ACHN (cell line): ENCODE data around the gene HS6ST2.
"Not testable (repeated sequence)": the region's sequence is repeated elsewhere in the genome, so short reads cannot be mapped to it uniquely, and the experiment has no call there.

Source experiments
- DNase-seq: peaks from one replicate; pipeline ENCODE4 v3.0.0-alpha.2; 2015
- in situ Hi-C: cut with HindIII; loops from 2 replicates; pipeline ENCODE4 v1.10.0; 2017; ENCODE audit warnings: low sequenced_read_pairs, low pct_ligation_motif_present, low pct_unique_long_range_greater_than_20kb

HS6ST2 gene

GRCh38 chrX:132958091-132958703 is at the start of gene HS6ST2:
Gene HS6ST2, minus strand, starts transcription at chrX:132958629.
- in situ Hi-C loops: no loop called here
- DNase-seq: no peak

GRCh38 chrX:133007458-133007857 is 49.0 kb upstream of the HS6ST2 start:
- in situ Hi-C loops: no loop called here
- DNase-seq: no peak

- no peak for DNase-seq
- in situ Hi-C loops: no loop called here
These were observed 47.2 kb upstream of the HS6ST2 start for GRCh38 chrX:133005616-133006015.

GRCh38 chrX:133005042-133005441 is 46.6 kb upstream of the HS6ST2 start:
- in situ Hi-C loops: no loop called here
- peak; percentile 1 for DNase-seq

GRCh38 chrX:132999209-132999608 is 40.8 kb upstream of the HS6ST2 start:
- DNase-seq: no peak
- in situ Hi-C loops: no loop called here

GRCh38 chrX:132990835-132991234 is 32.4 kb upstream of the HS6ST2 start:
- DNase-seq: no peak
- in situ Hi-C loops: no loop called here

GRCh38 chrX:132986556-132986955 is 28.1 kb upstream of the HS6ST2 start:
- no peak for DNase-seq
- in situ Hi-C loops: no loop called here

- in situ Hi-C loops: no loop called here
- no peak for DNase-seq
These were observed 25.7 kb upstream of the HS6ST2 start for GRCh38 chrX:132984058-132984650.

- in situ Hi-C loops: no loop called here
- DNase-seq: no peak
These were observed 25.1 kb upstream of the HS6ST2 start for GRCh38 chrX:132983496-132983895.

- DNase-seq, in situ Hi-C loops: not testable (repeated sequence)
These were observed 21.6 kb upstream of the HS6ST2 start for GRCh38 chrX:132980035-132980434.

GRCh38 chrX:132968296-132968949 is 10.0 kb upstream of the HS6ST2 start:
- DNase-seq: no peak
- in situ Hi-C loops: no loop called here

GRCh38 chrX:132967049-132967448 is 8.6 kb upstream of the HS6ST2 start:
- DNase-seq: no peak
- in situ Hi-C loops: no loop called here

- in situ Hi-C loops: no loop called here
- no peak for DNase-seq
These were observed 7.0 kb upstream of the HS6ST2 start for GRCh38 chrX:132965461-132965860.

- in situ Hi-C loops: no loop called here
- no peak for DNase-seq
These were observed 3.1 kb upstream of the HS6ST2 start for GRCh38 chrX:132961511-132961910.

- DNase-seq: no peak
- in situ Hi-C loops: no loop called here
These were observed 978 bp downstream of the HS6ST2 start for GRCh38 chrX:132957211-132958090.

GRCh38 chrX:132956421-132957210 is 1.8 kb downstream of the HS6ST2 start:
- DNase-seq: no peak
- in situ Hi-C loops: no loop called here

- in situ Hi-C loops: no loop called here
- no peak for DNase-seq
These were observed 2.7 kb downstream of the HS6ST2 start for GRCh38 chrX:132955690-132956089.

- DNase-seq: no peak
- in situ Hi-C loops: no loop called here
These were observed 4.1 kb downstream of the HS6ST2 start for GRCh38 chrX:132954323-132954722.
